OCI-LY1 (cell line): ENCODE data around the gene TYMS.

Source experiments
- EZH2 ChIP-seq: fragments of 200-600 bp; sonication (generic), shearing (Covaris generic); IDR thresholded peaks from 2 replicates; pipeline ENCODE4 v1.8.0; 2017; ENCODE audit warnings: borderline replicate concordance, mixed run types, mild to moderate bottlenecking, antibody characterized with exemption, low read length, moderate library complexity, mixed read lengths
- TF ChIP-seq, protein P1 (sequence below): fragments of 200-600 bp; sonication (generic), shearing (Covaris generic); IDR thresholded peaks from 2 replicates; pipeline ENCODE4 v1.5.1; 2017; ENCODE audit warnings: mild to moderate bottlenecking, antibody characterized with exemption, low read length, moderate library complexity, mixed read lengths

DNA sequence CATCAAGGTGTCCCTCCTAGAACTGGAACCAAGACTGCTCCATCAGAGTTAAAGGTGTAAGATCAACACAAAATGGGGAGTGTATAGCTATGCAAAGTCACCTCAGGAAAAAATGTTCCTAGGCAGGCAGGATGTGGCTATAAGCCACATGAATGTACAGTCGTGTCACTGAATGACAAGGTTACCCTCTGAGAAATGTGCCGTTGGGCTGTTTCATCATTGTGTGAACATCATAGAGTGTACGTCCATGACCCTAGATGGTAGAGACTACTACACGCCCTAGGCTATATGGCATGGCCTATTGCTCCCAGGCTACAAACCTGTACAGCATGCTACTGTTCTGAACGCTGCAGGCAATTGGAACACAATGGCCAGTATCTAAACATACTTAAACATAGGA is 24.5 kb downstream of the TYMS start:
- TF ChIP-seq, protein P1, sequence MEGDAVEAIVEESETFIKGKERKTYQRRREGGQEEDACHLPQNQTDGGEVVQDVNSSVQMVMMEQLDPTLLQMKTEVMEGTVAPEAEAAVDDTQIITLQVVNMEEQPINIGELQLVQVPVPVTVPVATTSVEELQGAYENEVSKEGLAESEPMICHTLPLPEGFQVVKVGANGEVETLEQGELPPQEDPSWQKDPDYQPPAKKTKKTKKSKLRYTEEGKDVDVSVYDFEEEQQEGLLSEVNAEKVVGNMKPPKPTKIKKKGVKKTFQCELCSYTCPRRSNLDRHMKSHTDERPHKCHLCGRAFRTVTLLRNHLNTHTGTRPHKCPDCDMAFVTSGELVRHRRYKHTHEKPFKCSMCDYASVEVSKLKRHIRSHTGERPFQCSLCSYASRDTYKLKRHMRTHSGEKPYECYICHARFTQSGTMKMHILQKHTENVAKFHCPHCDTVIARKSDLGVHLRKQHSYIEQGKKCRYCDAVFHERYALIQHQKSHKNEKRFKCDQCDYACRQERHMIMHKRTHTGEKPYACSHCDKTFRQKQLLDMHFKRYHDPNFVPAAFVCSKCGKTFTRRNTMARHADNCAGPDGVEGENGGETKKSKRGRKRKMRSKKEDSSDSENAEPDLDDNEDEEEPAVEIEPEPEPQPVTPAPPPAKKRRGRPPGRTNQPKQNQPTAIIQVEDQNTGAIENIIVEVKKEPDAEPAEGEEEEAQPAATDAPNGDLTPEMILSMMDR: no peak
- no peak for TF ChIP-seq EZH2
